Activated CD4-positive, alpha-beta T cell treated with anti-CD3 and anti-CD28 coated beads, Interleukin-2, Interleukin-4, amounts not matched to agents 100 ng/mL and 50 ng/mL, durations not matched to agents 16 hours and 8 hours (primary cell): Measurements from ENCODE around the gene MUC12.
"Not testable (repeated sequence)": the region's sequence is repeated elsewhere in the genome, so short reads cannot be mapped to it uniquely, and the experiment has no call there.

Source experiments
- DNase-seq: peaks from one replicate; pipeline ENCODE4 v3.0.0-alpha.2; 2020; ENCODE audit warnings: low spot score

The MUC12 gene, protein sequence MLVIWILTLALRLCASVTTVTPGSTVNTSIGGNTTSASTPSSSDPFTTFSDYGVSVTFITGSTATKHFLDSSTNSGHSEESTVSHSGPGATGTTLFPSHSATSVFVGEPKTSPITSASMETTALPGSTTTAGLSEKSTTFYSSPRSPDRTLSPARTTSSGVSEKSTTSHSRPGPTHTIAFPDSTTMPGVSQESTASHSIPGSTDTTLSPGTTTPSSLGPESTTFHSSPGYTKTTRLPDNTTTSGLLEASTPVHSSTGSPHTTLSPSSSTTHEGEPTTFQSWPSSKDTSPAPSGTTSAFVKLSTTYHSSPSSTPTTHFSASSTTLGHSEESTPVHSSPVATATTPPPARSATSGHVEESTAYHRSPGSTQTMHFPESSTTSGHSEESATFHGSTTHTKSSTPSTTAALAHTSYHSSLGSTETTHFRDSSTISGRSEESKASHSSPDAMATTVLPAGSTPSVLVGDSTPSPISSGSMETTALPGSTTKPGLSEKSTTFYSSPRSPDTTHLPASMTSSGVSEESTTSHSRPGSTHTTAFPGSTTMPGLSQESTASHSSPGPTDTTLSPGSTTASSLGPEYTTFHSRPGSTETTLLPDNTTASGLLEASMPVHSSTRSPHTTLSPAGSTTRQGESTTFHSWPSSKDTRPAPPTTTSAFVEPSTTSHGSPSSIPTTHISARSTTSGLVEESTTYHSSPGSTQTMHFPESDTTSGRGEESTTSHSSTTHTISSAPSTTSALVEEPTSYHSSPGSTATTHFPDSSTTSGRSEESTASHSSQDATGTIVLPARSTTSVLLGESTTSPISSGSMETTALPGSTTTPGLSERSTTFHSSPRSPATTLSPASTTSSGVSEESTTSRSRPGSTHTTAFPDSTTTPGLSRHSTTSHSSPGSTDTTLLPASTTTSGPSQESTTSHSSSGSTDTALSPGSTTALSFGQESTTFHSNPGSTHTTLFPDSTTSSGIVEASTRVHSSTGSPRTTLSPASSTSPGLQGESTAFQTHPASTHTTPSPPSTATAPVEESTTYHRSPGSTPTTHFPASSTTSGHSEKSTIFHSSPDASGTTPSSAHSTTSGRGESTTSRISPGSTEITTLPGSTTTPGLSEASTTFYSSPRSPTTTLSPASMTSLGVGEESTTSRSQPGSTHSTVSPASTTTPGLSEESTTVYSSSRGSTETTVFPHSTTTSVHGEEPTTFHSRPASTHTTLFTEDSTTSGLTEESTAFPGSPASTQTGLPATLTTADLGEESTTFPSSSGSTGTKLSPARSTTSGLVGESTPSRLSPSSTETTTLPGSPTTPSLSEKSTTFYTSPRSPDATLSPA (N-terminal part only)

DNA sequence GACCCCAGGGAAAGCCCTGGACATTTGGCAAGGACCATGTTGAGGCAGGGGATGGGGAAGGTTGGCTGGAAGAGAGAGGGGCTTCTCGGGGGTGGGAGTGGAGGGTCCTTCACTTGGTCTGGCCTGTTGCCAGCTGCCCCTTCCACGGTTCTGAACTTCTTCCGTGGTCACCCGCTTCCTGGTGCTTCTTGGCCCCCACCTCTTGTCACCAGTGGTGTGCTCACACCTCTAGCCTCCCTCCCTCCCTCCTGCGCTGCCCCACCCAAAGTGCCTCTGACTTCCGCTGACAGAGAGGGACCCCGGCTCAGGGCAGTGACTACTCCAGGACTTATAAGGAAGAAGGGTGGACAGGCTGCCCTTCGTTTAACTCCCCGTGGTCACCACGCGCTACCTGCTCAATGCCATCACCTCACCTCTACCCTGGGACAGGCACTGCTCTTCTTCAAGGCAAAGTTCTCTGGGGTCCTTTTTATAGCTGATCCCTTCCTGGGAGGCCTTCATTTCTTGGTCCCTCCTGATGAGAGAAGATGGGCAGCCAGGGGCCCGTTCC is at the start of gene MUC12:
TSS of gene MUC12 (plus strand) at position 500 of the 550 bp plus-strand sequence. CDS start 58 bp downstream, outside the sequence.
- no peak for DNase-seq

- not testable (repeated sequence) for DNase-seq
Measured at GRCh38 chr7:100919779-100920437, 49.5 kb upstream of the MUC12 start.

GRCh38 chr7:100921039-100921438 is 48.3 kb upstream of the MUC12 start:
- no peak for DNase-seq

DNA sequence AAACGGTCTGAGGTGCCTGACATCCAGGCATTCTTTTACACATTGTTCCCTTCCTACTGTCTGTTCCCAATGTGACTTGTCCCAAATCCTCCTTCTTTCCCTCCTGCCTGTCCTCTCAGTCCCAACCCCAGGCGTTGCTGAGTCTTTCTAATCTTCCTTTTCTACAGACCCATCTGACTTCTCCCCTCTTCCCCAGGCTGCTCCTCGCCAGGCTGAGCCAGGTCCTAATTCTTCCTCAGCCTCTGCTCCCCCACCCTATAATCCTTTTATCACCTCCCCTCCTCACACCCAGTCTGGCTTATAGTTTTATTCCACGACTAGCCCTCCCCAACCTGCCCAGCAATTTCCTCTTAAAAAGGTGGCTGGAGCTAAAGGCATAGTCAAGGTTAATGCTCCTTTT is 45.7 kb upstream of the MUC12 start:
- not testable (repeated sequence) for DNase-seq

- DNase-seq, result no peak
Measured at GRCh38 chr7:100929808-100930174, 39.6 kb upstream of the MUC12 start.

DNA sequence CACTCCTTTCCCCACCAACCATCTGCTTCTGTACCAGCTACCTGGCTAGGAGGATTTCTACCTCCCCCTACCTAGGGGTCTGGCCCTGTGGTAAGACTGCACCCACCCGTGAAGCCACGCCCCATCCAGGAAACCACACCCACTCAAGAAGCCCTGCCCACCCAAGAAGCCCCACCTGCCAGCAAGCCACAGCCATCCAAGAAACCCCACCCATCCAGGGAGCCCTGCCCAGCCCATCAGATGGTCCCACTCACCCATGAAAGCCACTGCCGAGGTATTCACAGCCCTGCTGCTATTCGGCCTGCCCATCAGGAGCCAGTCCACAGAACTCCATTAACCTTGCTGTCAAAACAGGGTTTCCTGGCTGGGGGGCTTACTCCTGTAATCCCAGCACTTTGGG is 35.6 kb upstream of the MUC12 start:
- no peak for DNase-seq

DNA sequence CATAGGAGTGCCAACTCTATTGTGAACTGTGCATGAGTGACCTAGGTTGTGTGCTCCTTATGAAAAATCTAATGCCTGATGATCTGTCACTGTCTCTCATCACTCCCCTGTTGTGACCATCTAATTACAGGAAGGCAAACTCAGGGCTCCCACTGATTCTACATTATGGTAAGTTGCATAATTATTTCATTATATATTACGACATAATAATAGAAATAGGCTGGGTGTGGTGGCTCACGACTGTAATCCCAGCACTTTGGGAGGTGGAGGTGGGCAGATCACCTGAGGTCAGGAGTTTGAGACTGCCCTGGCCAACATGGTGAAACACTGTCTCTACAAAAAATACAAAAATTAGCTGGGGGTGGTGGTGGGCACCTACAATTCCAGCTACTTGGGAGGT is 34.0 kb upstream of the MUC12 start:
- not testable (repeated sequence) for DNase-seq

GRCh38 chr7:100936167-100936566 is 33.2 kb upstream of the MUC12 start:
- not testable (repeated sequence) for DNase-seq

- DNase-seq, result no peak
Measured at GRCh38 chr7:100942045-100942774, 27.2 kb upstream of the MUC12 start.

DNA sequence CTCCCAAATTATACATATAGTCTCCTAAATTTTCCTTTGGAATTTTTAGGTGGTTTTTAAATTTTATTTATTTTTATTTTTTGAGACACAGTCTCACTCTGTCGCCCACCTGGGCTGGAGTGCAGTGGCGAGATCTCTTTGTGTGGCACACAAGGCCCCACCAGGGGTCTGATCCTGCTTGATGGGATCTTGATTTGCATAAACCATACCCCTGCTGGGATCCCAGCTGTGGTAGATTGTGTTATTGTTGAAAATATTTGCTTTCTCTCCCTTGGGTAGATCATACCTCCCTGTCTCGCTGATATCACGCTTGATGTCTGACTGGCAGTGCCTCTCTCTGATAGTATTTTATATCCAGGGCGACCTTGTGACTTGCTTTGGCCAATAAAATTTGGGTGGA is 25.7 kb upstream of the MUC12 start:
- DNase-seq, result no peak

DNA sequence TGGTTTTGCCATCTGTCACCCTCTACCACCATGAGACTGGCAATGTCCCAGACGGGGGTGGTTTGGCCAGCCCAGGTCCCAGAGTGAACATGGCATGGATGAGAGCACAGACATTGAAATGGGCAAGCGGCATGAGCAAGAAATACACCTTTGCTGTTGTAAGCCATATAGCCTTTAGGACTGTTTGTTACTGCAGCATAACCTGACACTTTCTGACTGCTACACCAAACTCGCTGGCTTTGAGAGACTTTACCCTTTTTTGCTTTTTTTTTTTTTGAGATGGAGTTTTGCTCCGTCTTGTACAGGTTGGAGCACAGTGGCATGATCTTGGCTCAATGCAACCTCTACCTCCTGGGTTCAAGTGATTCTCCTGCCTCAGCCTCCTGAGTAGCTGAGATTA is 25.2 kb upstream of the MUC12 start:
- no peak for DNase-seq

- no peak for DNase-seq
Measured at GRCh38 chr7:100946111-100946510, 23.3 kb upstream of the MUC12 start.

GRCh38 chr7:100946766-100947365 is 22.5 kb upstream of the MUC12 start:
- DNase-seq, result no peak

DNA sequence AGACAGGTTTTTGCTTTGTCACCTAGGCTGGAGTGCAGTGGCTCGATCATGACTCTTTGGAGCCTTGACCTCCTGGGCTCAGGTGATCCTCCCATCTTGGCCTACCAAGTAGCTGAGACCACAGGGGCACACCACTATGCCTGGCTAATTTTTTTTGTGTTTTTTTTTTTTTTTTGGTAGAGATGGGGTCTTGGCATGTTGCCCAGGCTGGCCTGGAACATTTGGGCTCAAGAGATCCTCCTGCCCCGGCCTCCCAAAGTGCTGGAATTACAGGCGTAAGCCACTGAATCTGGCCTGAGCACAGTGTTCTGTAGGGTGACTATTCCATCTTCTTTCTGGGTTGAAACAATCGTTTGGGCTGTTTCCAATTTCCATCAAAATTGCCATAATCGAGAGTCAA is 21.6 kb upstream of the MUC12 start:
- DNase-seq, result no peak

DNA sequence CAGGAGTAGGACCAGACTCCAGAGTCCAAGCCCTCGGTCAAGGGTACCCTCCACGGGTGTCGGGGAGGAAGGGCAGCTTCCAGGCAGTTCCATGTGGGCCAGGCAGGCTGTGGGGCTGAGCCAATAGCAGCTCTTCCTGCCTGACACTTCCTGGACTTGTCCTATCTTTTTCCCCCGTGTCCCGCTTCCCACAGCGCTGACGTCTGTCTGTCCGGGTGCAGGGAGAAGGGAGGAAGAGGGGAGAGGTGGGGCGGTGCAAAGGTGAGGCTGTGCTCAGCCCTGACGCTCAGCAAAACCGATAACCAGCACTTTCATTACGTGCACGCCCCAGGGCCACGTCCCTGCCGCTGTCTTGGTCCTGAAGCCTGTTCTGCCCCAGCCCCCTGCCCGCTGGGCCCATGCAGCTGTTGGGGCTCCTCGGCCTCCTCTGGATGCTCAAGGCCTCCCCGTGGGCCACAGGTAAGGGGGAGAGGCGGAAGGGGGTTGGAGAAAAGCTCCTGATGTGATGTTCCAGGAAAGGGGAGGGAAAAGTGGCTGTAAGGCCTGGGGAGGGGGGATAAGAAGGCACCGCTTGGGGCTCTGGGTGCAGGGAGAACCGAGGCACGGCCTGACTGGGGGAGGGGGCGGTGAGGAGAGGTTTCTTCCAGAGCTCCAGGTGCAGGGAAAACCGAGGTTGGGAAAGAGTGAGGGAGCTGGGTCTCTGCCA is 20.0 kb upstream of the MUC12 start, which contains the start of gene MUC3A:
TSS of gene MUC3A (plus strand) at position 308 of the 706 bp plus-strand sequence. CDS start at position 399, 91 bp downstream.
- DNase-seq, result no peak

DNA sequence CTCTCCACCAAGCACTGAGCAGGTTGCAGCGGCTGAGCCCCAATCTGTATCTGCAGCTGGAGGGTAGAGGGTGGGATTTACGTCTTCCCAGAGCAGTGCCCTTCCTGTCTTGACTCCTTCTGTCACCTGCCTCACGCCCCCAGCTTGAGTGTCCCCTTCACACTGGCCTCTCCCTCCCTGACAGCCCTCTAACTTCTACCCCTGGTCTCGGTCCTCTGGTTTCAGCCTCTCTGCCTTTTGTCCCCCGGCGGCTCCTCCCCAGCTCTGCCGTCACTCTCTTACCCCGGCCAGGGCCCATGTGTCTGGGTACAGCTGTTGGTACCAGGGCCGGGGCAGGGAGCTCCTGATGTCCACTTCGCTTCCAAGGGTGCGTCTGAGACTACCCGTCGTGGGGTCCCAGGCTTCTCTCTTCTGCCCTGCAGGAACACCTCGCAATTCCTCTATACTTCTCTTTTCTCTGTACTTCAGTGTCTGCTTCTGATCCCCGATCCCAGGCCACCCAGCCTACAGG is 19.4 kb upstream of the MUC12 start:
- no peak for DNase-seq

GRCh38 chr7:100951172-100951571 is 18.2 kb upstream of the MUC12 start:
- DNase-seq, result no peak

DNA sequence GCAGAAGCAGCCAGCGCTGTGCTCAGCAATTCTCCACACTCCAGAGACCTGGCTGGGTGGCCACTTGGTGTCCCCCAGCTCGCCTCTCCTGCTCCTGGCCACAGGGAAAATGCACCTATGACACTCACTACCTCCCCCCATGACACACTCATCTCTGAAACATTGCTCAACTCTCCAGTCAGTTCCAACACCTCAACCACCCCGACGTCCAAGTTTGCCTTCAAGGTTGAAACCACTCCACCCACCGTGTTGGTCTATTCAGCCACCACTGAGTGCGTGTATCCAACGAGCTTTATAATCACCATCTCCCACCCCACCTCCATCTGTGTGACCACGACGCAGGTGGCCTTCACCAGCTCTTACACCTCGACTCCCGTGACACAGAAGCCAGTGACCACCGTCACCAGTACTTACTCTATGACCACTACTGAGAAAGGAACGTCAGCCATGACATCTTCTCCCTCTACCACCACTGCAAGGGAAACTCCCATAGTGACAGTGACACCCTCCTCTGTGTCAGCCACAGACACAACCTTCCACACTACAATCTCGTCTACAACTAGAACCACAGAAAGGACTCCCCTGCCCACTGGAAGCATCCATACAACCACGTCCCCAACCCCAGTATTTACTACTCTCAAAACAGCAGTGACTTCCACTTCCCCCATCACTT is 17.3 kb upstream of the MUC12 start:
- DNase-seq, result no peak

DNA sequence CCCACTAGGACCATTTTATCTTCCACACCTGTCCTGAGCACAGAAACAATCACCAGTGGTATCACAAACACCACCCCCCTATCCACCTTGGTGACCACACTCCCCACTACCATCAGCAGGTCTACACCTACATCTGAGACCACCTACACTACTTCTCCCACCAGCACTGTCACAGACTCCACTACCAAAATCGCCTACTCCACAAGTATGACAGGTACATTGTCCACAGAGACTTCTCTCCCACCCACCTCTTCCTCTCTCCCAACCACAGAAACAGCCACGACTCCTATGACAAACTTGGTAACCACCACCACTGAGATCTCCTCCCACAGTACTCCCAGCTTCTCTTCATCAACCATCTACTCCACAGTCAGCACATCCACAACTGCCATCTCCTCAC is 16.7 kb upstream of the MUC12 start:
- no peak for DNase-seq
